ENCODE results near the gene STK24.
"Not testable (repeated sequence)": the region's sequence is repeated elsewhere in the genome, so short reads cannot be mapped to it uniquely, and the experiment has no call there.

STK24 gene

GRCh38 chr13:98576963-98577835 is at the start of gene STK24:
Gene STK24, minus strand, starts transcription at chr13:98577107. Its CDS starts 321 bp downstream, at chr13:98576786.
- peak in 1 of 2 experiments; percentile 35 for DNase-seq (ENCODE audit: low read depth in 2 of 2)

GRCh38 chr13:98626298-98626935 is 49.5 kb upstream of the STK24 start:
- peak; percentile 37 to 39 for DNase-seq (ENCODE audit: low read depth in 2 of 2)

GRCh38 chr13:98624589-98624988 is 47.7 kb upstream of the STK24 start:
- DNase-seq (ENCODE audit: low read depth in 2 of 2): not testable (repeated sequence)

GRCh38 chr13:98622931-98623331 is 46.0 kb upstream of the STK24 start:
- no peak for DNase-seq (ENCODE audit: low read depth in 2 of 2)

GRCh38 chr13:98619556-98619955 is 42.6 kb upstream of the STK24 start:
- no peak for DNase-seq (ENCODE audit: low read depth in 2 of 2)

- not testable (repeated sequence) for DNase-seq (ENCODE audit: low read depth in 2 of 2)
Observed at GRCh38 chr13:98615595-98615994, 38.7 kb upstream of the STK24 start.

GRCh38 chr13:98613591-98613990 is 36.7 kb upstream of the STK24 start:
- peak in 1 of 2 experiments; percentile 12 for DNase-seq (ENCODE audit: low read depth in 2 of 2)

GRCh38 chr13:98609756-98610155 is 32.8 kb upstream of the STK24 start:
- DNase-seq (ENCODE audit: low read depth in 2 of 2): no peak

GRCh38 chr13:98606296-98606695 is 29.4 kb upstream of the STK24 start:
- DNase-seq (ENCODE audit: low read depth in 2 of 2): no peak

GRCh38 chr13:98599502-98600328 is 22.8 kb upstream of the STK24 start:
- DNase-seq (ENCODE audit: low read depth in 2 of 2): no peak

- DNase-seq (ENCODE audit: low read depth in 2 of 2): no peak
Observed at GRCh38 chr13:98598043-98598442, 21.1 kb upstream of the STK24 start.

GRCh38 chr13:98595134-98595533 is 18.2 kb upstream of the STK24 start:
- no peak for DNase-seq (ENCODE audit: low read depth in 2 of 2)

- DNase-seq (ENCODE audit: low read depth in 2 of 2): no peak
Observed at GRCh38 chr13:98592362-98592732, 15.4 kb upstream of the STK24 start.

GRCh38 chr13:98591721-98592361 is 14.9 kb upstream of the STK24 start:
- no peak for DNase-seq (ENCODE audit: low read depth in 2 of 2)

- not testable (repeated sequence) for DNase-seq (ENCODE audit: low read depth in 2 of 2)
Observed at GRCh38 chr13:98590471-98590870, 13.6 kb upstream of the STK24 start.

GRCh38 chr13:98589516-98589915 is 12.6 kb upstream of the STK24 start:
- DNase-seq (ENCODE audit: low read depth in 2 of 2): not testable (repeated sequence)

- DNase-seq (ENCODE audit: low read depth in 2 of 2): no peak
Observed at GRCh38 chr13:98586400-98587345, 9.8 kb upstream of the STK24 start.

- DNase-seq (ENCODE audit: low read depth in 2 of 2): no peak
Observed at GRCh38 chr13:98585946-98586345, 9.0 kb upstream of the STK24 start.

- no peak for DNase-seq (ENCODE audit: low read depth in 2 of 2)
Observed at GRCh38 chr13:98585398-98585754, 8.5 kb upstream of the STK24 start.

- no peak for DNase-seq (ENCODE audit: low read depth in 2 of 2)
Observed at GRCh38 chr13:98584668-98585397, 7.9 kb upstream of the STK24 start.

Data from fibroblast of skin of left quadriceps (primary cell).